Esophagus squamous epithelium (tissue), 4 donors: ENCODE data around the gene GLYATL1.

Experiments
- CTCF ChIP-seq, 6 experiments: fragments of 450-650 bp in 4 of 6; fragments of 200-600 bp in 2 of 6; sonication (generic) in 2 of 6; IDR thresholded peaks; one replicate each; pipeline ENCODE4 v1.5.1; 2016 to 2019; ENCODE audit warnings: antibody characterized with exemption in 6 of 6, mild to moderate bottlenecking in 4 of 6, moderate library complexity in 4 of 6
- POLR2A ChIP-seq, 4 donors: fragments of 450-650 bp; IDR thresholded peaks; one replicate each; pipeline ENCODE4 v1.6.1; 2017; ENCODE audit warnings: antibody characterized with exemption in 4 of 4, mild to moderate bottlenecking in 4 of 4, moderate library complexity in 3 of 4

- TF ChIP-seq POLR2A (IDR thresholded peaks at IDR 0.05): no peak
- TF ChIP-seq CTCF (IDR thresholded peaks at IDR 0.05): no peak
These were observed 890 bp upstream of the GLYATL1 start for GRCh38 chr11:58938398-58938797.
